ENCODE data around the gene TMEM92. TPM values are rescaled to one million over a fixed set of nuclear protein-coding genes. Genes with fewer than 3 reads are reported as not detected.
A peak's percentile ranks its signal among the peaks of the same experiment; 100 is the strongest.

Gene TMEM92
- total and polyA plus RNA-seq, 4 donors = 0.05 to 17.9 (median 4.0) TPM

DNA sequence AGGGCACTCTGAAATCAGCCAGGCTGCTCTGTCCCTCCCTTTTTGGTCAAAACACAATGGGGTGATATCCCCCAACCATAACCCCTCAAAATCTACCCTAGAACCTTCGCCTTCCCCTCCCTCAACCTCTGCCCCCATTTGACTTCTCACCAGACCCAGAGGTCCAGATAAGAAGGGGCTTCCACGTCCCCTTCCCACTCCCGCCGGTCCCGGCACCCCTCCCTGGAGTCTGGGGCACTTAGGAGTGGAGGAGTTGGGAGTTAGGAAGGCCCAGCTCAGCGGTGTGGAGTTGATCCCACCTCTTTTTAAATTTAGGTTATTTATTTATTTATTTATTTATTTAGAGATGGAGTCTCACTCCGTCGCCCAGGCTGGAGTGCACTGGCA, 619 bp upstream of the TMEM92 start:
- Histone ChIP-seq H3K27me3 (ENCODE audit: control insufficient read depth in 4 of 4, insufficient read depth in 4 of 4, low read length in 3 of 4) (peaks cover 0 to 1% (median 0%) of the 10 kb centered on the region in 4 donors), H3K9ac (ENCODE audit: low read depth in 1 of 2, low read length in 2 of 2) (peak overlapping the region in 1 of 2 donors; percentile 38), H3K27ac (ENCODE audit: low read depth in 1 of 2, low read length in 2 of 2) (peak overlapping the region in 1 of 2 donors; percentile 7), H3K36me3 (ENCODE audit: control insufficient read depth in 4 of 4, insufficient read depth in 3 of 4, low read depth in 1 of 4, low read length in 3 of 4) (no peaks in the 10 kb centered on the region), H3K4me1 (ENCODE audit: control insufficient read depth in 4 of 4, insufficient read depth in 4 of 4, low read length in 3 of 4) (peaks cover 4 to 21% (median 13%) of the 10 kb centered on the region in 4 donors), H3K9me3 (ENCODE audit: control insufficient read depth in 4 of 4, low read length in 3 of 4) (no peaks in the 10 kb centered on the region), H3K4me3 (ENCODE audit: low read depth in 1 of 3, low read length in 3 of 3) (no peak overlapping the region)
- TF ChIP-seq GABPA (IDR thresholded peaks at IDR 0.05 in 1 of 2, conservative IDR thresholded peaks at IDR 0.05 in 1 of 2) (no peak), RAD21 (IDR thresholded peaks at IDR 0.05) (no peak), FOXA2 (IDR thresholded peaks at IDR 0.05) (no peak), MAX (IDR thresholded peaks at IDR 0.05) (no peak), RXRA (IDR thresholded peaks at IDR 0.05) (no peak), EGR1 (IDR thresholded peaks at IDR 0.05; ENCODE audit: low read depth in 2 of 2) (no peak), TAF1 (conservative IDR thresholded peaks at IDR 0.05) (no peak), HNF4A (conservative IDR thresholded peaks at IDR 0.05) (no peak), SP1 (IDR thresholded peaks at IDR 0.05) (no peak)
- TF ChIP-seq, protein P1, sequence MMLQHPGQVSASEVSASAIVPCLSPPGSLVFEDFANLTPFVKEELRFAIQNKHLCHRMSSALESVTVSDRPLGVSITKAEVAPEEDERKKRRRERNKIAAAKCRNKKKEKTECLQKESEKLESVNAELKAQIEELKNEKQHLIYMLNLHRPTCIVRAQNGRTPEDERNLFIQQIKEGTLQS (IDR thresholded peaks at IDR 0.05) = no peak
- TF ChIP-seq, protein P2, sequence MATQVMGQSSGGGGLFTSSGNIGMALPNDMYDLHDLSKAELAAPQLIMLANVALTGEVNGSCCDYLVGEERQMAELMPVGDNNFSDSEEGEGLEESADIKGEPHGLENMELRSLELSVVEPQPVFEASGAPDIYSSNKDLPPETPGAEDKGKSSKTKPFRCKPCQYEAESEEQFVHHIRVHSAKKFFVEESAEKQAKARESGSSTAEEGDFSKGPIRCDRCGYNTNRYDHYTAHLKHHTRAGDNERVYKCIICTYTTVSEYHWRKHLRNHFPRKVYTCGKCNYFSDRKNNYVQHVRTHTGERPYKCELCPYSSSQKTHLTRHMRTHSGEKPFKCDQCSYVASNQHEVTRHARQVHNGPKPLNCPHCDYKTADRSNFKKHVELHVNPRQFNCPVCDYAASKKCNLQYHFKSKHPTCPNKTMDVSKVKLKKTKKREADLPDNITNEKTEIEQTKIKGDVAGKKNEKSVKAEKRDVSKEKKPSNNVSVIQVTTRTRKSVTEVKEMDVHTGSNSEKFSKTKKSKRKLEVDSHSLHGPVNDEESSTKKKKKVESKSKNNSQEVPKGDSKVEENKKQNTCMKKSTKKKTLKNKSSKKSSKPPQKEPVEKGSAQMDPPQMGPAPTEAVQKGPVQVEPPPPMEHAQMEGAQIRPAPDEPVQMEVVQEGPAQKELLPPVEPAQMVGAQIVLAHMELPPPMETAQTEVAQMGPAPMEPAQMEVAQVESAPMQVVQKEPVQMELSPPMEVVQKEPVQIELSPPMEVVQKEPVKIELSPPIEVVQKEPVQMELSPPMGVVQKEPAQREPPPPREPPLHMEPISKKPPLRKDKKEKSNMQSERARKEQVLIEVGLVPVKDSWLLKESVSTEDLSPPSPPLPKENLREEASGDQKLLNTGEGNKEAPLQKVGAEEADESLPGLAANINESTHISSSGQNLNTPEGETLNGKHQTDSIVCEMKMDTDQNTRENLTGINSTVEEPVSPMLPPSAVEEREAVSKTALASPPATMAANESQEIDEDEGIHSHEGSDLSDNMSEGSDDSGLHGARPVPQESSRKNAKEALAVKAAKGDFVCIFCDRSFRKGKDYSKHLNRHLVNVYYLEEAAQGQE (IDR thresholded peaks at IDR 0.05) = no peak
- no peak for DNase-seq (ENCODE audit: low spot score)
- 65% methylated on average over 8 of the region's 8 CpGs for WGBS

- peak overlapping the region in 1 of 3 donors; percentile 54 for H3K4me3 ChIP-seq (ENCODE audit: low read depth in 1 of 3, low read length in 3 of 3)
- H3K27ac ChIP-seq (ENCODE audit: low read depth in 1 of 2, low read length in 2 of 2) = peak overlapping the region in 1 of 2 donors; percentile 22
- 73% methylated on average over 4 of the region's 4 CpGs for WGBS
Measured at GRCh38 chr17:50274897-50275221, 593 bp downstream of the TMEM92 start.

More at GRCh38 chr17:50274897-50275221, 593 bp downstream of the TMEM92 start:
- peaks cover 4 to 21% (median 13%) of the 10 kb centered on the region in 4 donors for H3K4me1 ChIP-seq (ENCODE audit: control insufficient read depth in 4 of 4, insufficient read depth in 4 of 4, low read length in 3 of 4)
- no peak for DNase-seq (ENCODE audit: low spot score)
- H3K36me3 ChIP-seq (ENCODE audit: control insufficient read depth in 4 of 4, insufficient read depth in 3 of 4, low read depth in 1 of 4, low read length in 3 of 4) = no peaks in the 10 kb centered on the region
- H3K9me3 ChIP-seq (ENCODE audit: control insufficient read depth in 4 of 4, low read length in 3 of 4) = no peaks in the 10 kb centered on the region
- peak overlapping the region in 1 of 2 donors; percentile 39 for H3K9ac ChIP-seq (ENCODE audit: low read depth in 1 of 2, low read length in 2 of 2)
- TF ChIP-seq RXRA (IDR thresholded peaks at IDR 0.05) (no peak), SP1 (IDR thresholded peaks at IDR 0.05) (no peak), FOXA2 (IDR thresholded peaks at IDR 0.05) (no peak), EGR1 (IDR thresholded peaks at IDR 0.05; ENCODE audit: low read depth in 2 of 2) (no peak), TAF1 (conservative IDR thresholded peaks at IDR 0.05) (no peak), FOXA1 (IDR thresholded peaks at IDR 0.05) (no peak), MAX (IDR thresholded peaks at IDR 0.05) (no peak), GABPA (IDR thresholded peaks at IDR 0.05 in 1 of 2, conservative IDR thresholded peaks at IDR 0.05 in 1 of 2) (no peak), CTCF (IDR thresholded peaks at IDR 0.05; ENCODE audit: low read depth, low read length, missing input control) (no peak), YY1 (IDR thresholded peaks at IDR 0.05) (no peak)
- TF ChIP-seq, protein P2 (IDR thresholded peaks at IDR 0.05) = no peak
- H3K27me3 ChIP-seq (ENCODE audit: control insufficient read depth in 4 of 4, insufficient read depth in 4 of 4, low read length in 3 of 4) = peaks cover 0 to 1% (median 0%) of the 10 kb centered on the region in 4 donors

Data from liver (tissue), 9 donors.